NCI-H226 (cell line): Measurements from ENCODE around the gene PARD3.

ENCODE experiments used
- DNase-seq: peaks from one replicate; pipeline ENCODE4 v3.0.0-alpha.2; 2015

PARD3 gene

DNA sequence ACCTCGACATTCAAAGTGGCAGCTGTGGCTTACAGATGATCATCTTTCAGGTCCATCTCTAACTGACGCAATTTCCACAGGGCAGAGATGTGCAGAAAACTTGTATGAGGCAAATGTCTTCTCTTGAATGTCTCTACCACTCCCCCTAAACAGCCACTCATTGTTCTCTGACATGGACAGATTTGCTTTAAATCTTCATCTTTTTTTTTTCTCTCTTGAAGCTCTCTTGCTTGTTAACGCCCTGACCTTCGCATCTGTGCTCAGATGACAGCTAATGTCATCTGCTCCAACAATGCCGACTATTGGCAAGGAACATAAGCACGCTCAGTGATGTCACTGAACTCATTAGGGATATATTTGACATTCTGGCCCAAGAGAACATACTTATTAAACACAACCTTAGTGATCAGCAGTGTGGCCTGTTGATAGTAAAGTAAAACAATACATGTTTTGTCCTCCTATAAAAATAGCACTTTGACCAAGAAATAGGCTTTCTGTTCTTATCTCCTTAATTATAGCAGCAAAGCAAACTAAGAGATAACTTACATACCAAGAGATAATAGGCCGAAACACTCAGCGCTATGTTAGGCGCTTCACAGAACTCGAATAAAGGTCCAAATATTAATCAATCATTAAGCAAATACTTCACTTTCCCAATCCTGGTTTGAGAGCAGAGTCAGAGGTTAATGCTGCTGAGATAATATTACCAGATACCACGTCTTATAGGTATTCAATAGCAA is 583.5 kb downstream of the PARD3 start:
- no peak for DNase-seq

- no peak for DNase-seq
Observed at GRCh38 chr10:34229917-34230316, 585.2 kb downstream of the PARD3 start.

- DNase-seq, result no peak
Observed at GRCh38 chr10:34228066-34228465, 587.0 kb downstream of the PARD3 start.

DNA sequence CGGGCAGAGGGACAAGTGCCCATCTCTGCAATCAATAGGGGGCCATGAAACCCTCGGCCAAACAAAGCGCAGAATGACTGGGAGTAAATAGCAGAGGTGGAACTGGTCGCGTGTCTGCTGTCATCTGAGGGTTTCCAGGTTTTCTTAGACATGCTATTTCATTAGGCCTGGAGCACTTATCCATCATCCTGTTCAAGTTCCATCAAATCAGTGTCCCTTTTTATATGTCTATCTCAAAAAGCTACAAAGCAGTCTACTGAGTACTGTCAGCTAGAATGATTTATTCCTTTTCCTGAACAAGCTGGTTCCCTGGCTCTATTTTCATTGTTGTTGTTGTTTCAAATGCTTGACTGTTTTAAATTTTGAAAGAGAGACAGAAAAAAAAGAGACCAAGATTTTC is 590.5 kb downstream of the PARD3 start:
- no peak for DNase-seq

DNA sequence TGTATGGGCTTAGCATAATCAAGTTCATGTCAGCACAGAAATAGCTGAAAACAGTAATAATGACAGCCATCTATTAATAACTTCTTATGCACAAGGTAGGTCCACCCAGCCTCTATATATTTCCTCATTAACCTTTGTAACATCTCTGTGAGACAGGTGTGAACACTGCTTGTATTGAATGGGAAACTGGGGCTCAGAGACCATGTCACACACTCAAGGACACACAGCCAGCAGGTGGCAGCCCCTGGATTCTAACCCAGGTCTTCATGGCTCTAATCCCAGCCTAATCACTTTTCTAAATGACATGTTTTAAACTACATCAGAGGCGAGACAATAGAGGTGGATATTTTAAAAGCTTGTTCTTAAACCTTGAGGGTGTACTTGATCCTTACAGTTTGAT is 591.4 kb downstream of the PARD3 start:
- DNase-seq, result no peak

DNA sequence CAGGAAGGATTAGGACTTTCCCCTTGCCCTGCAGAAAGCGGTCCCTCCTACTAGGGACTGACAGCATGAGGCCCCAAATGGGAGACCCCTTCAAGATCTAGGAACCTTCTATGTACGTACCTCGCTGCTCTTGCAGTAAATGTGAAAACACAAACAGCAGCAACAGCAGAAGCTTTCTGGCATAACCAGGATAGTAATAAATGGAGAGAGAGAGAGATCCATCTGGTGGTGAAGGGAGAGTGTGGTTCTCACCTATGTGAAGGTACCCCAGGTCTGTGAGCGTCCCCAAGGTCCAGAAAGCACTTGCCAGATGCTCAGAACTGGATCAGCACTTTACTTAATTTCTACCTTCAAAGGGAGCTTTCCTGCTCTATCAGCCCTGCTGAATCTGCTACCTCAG is 592.7 kb downstream of the PARD3 start:
- DNase-seq, result no peak

GRCh38 chr10:34219753-34220548 is 595.1 kb downstream of the PARD3 start:
- no peak for DNase-seq

DNA sequence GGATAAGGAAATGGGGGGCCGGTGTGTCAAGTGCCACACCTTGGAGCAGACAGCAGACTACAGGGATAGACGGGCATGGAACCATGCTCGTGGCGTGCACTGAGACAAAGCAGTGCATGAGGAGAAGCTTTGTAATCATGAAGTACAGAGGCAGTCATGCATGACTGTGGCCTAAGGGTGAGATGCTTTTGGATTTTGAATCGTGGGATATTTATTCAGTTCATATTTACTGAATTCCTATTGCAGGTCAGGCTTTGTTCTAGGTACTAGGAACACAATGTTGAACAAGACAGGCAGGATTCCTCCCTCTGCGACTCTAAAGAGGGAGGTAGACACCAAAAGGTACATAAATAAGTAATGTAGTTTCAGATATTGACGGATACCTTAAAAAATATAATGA is 597.6 kb downstream of the PARD3 start:
- no peak for DNase-seq

- no peak for DNase-seq
Observed at GRCh38 chr10:34216348-34216945, 598.6 kb downstream of the PARD3 start.

- DNase-seq, result no peak
Observed at GRCh38 chr10:34213805-34214197, 601.3 kb downstream of the PARD3 start.

DNA sequence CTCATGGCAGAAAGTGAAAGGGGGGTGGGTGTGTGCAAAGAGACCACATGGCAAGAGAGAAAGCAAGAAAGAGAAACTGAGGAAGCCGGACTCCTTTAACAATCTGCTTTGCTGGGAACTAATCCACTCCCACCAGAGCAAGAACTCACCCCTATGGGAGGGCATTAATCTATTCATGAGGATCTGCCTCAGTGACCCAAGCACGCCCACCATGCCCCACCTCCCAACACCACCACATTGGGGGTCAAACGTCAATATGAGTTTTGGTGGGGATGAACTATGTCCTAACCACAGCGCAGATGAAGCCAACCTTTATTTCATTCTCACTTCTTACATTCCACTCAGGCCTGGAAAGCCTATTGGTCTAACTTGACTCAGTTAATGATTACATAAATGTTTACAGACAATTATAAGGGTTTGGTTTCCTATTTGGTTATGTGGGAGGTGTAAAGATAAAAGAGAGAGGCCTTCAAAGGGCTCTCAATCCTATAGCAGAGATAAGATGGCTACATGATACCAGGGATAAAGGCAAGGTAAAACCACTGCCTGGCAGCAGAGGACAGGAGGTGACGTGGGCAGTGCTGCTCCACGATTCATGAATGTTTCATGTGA is 601.8 kb downstream of the PARD3 start:
- DNase-seq, result no peak

DNA sequence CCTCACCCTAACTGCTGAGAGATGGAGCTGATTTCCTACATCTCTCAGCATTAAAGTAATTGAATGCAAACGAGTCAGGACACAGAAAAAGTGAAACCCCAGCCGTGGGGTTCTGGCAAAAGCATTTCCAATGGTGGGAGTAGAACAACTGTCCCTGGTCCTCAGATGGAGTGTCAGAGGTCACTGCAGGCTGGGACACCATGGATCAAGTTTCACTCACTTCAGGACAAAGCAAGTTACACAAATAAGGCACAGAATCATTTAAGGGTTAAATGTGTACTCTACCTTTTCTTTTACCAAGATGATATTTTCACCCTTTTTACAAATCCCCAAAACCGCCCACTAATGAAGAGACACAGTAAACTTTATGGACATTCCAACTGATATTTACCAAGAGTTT is 607.8 kb downstream of the PARD3 start:
- DNase-seq, result no peak

DNA sequence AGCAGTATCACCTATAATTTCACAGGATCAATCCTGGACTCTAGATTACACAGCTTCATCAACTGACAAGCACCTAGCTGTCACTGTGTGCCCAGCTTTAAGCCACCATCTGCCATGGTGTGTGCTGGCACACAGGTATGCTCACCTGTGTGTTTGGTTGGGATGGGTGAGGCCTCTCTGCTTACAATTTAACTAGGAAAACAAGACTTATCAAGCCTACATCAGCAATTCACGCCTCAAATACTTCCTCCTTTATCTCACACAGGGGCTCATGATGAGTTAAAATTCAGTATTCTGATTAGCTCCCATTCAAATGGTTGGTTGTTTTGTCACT is 608.2 kb downstream of the PARD3 start:
- DNase-seq, result no peak

DNA sequence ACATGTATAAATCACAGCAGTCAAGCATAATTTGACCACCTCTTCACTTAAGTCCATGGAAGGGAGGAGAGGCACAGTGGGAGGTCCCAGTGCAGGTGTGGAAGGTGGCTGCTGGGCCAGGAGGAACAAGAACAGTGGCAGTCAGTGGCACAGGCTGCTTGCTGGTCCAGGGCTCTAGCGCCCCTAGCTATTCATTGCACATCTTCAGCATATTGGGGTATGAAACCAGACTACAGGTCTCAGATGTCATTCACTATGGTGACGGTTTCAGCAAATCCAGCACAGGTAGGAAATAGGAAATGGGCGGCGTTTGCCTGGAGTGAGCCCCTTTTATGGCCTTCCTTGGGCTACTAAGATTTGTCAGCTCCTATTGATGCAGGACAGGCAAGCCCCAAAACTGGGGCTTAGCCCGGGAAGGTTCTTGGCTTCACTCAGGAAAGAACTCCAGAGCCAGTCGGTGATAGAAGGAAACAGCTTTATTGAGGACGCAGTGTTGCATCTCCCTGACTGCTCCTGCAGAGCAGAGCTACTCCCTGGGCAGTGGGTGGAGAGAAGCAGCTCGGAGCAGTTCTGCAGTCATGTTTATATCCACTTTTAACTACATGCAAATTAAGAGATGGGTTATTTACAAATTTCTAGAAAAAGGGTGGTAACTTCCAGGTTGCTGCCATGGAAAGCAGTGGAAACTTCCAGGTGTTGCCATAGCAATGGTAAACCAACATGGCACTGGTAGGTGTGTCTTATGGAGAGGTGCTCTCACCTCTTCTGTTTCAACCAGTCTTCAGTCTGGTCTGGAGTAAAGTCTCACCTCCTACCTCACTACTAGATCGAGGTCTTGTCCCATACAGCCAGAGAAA is 608.8 kb downstream of the PARD3 start:
- no peak for DNase-seq

DNA sequence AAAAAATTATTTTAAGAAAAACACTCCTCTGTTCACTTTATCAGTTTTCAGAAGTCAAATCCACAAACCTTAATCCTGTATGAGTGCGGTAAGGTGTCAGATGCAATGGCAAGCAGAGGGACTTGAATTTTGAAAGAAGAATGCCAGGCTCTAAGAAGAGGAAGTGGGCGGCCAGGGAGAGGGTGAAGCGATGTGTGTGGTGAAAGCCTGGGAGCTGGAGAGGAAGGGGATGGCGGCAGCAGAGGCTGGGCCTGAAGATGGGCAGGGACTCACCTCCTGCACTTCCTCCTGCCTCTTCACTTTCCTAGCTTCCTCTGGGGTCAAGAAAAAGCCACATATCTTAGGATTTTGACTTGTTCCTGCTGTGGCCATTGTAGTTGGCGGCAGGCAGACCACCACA is 609.6 kb downstream of the PARD3 start:
- DNase-seq, result no peak

DNA sequence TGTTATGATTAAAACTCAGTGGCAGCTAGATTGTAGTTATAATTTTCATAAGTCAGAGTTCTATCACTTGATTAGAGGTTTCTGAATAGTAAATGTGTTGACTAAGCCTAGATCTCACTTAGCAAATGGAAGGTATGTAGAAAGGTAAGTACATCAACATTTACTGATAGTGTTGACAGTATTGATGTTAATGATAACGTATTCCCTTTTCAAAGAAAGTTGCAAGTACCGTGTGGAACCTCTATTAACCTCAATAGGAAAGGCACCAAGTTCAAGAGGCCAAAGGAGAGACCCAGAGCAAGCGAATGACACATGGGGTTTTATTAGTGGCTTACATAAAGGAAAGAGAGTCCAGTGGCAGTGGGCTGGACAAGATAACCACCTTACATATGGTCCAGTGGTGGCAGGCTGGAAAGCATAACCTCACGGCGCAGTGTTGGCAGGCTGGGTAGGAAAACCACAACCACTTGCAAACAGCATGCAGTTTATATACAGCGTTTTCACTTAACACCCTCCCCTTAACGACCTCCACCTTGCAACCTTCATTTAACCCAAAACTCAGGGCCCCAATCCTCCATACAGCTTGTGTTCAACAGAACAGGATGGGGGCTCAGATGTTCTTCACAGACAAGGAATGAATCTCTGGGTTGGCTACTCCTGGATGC is 611.0 kb downstream of the PARD3 start:
- no peak for DNase-seq

DNA sequence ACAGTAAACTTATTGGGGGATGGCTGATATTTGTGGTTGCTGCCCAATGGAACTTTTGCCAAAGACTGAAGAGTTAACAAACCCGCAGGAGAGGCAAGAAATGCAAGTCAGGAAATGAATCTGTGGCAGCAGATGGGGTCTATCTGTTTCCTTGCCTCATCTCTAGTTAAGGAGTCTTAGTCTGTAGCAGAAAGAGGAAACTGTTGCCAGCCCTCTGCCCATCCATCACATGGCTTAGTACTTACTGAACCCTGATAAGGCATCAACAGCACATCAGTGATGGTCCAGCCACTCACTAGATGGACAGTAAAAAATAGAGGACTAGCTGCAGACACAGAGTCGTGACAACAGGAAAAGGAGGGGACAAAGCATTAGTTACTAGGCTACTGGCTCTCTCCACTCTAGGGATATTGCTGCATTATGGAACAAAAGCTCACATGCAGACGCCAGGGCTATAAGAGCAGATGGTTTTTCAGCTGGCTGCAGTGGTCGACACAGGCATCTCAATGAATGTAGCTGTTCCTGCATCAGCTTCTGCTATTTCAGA is 614.7 kb downstream of the PARD3 start:
- DNase-seq, result no peak

DNA sequence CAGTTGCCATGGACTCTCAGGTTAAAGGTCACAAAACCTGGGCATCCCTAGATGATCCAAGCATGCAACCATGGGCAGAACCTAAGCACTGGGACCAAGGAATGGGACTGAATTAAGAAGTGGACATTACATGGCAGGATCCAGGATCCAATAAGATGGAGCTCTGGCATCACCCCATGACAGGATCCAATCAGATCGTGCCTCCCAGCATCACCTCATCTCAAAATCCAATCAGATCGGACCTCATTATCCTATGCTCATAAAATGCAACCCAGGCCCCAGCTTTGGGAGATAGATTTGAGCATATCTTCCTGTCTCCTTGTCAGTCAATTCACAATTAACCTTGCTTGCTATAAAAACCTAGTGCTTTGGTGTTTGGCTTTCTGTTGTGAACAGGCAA is 616.1 kb downstream of the PARD3 start:
- no peak for DNase-seq

GRCh38 chr10:34196058-34196433 is 619.0 kb downstream of the PARD3 start:
- no peak for DNase-seq

DNA sequence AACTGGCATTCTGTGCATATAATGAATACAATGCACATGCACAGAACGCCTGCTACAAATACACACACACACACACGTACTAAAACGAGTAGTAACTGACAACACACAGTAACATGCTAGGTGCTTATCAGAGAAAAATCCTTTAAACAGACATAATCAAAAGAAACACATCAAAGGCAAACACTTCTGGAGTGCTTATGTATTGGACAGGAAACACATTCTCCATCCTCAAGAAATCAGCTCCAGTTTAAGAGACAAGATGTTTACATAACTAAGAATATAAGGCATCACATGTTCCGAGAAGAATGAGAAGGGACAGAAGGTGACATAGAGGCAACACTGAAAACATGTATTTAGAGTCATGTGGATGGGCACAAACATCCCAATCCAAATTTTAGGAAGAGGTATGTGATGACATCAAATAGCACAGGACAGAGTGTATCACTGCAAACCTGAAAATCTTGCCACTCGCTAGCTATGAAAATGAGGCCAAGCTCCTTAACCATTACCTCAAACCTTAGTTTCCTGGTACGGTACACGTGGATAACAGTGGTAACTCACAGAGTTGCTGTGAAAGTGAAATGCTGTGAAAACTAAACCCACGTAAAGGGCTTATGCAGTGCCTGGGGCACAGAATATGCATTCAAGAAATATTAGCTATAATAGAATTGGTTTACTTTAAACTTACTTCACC is 619.6 kb downstream of the PARD3 start:
- DNase-seq, result no peak

DNA sequence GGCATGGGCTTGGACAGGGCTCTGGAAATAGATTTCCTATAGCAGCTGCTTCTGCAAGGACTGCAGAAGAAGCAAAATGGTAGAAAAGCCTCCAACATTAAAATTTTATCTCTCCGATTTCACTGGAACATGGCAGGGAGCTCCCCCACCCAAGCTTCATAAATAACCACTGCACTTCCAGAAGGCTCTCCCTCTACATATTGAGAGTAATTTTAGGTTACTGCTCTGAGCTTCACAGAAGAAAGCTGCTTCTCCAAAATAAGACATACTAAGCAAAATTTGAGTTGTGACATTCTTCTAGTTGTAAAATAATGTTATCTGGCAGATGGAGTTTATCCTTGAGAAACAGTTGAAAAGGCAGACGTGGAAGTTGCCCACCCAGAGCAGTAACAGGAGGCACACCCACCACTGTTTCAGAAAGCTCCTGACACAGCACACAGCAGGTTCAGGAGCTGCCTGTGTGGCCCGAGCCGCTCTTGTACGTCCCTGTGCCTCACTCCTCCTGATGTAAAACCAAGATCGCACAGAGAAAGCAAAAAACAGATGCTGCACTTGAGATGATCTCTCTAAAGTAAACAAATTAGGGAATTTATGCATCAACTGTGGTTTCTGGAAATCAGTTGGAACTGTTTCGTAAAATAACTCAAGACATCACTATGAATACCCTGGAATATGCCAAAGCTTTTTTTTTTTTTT is 621.0 kb downstream of the PARD3 start:
- DNase-seq, result no peak
